Hepatocyte (in vitro differentiated cells): Measurements from ENCODE around the gene REEP5. TPM values are rescaled to one million over a fixed set of nuclear protein-coding genes. Genes with fewer than 3 reads are reported as not detected.

Experiments
- DNase-seq: peaks from one replicate; pipeline ENCODE4 v3.0.0-alpha.2; 2016; ENCODE audit warnings: low spot score
- H2AFZ ChIP-seq: fragments of 200-600 bp; sonication (generic); 2 replicates; pipeline ENCODE4 v1.6.0; 2016; ENCODE audit warnings: antibody characterized with exemption, mild to moderate bottlenecking
- H3K27ac ChIP-seq: fragments of 200-600 bp; sonication (generic); 2 replicates; pipeline ENCODE4 v1.5.1; 2016; ENCODE audit warnings: mild to moderate bottlenecking
- H3K27me3 ChIP-seq: fragments of 200-600 bp; sonication (generic); 2 replicates; pipeline ENCODE4 v1.6.1; 2016
- H3K36me3 ChIP-seq: fragments of 200-600 bp; sonication (generic); replicated peaks from 2 replicates; pipeline ENCODE4 v1.5.1; 2016; ENCODE audit warnings: low read depth; ENCODE audit not compliant: insufficient read depth
- H3K4me1 ChIP-seq: fragments of 200-600 bp; sonication (generic); 2 replicates; pipeline ENCODE4 v1.5.1; 2016; ENCODE audit warnings: mild to moderate bottlenecking, moderate library complexity; ENCODE audit not compliant: insufficient read depth
- H3K4me2 ChIP-seq: fragments of 200-600 bp; sonication (generic); 2 replicates; pipeline ENCODE4 v1.6.0; 2016
- H3K4me3 ChIP-seq: fragments of 200-600 bp; sonication (generic); 2 replicates; pipeline ENCODE4 v1.5.1; 2016; ENCODE audit warnings: mild to moderate bottlenecking
- H3K79me2 ChIP-seq: fragments of 200-600 bp; sonication (generic); 2 replicates; pipeline ENCODE4 v1.6.0; 2017; ENCODE audit warnings: mild to moderate bottlenecking
- H3K9me2 ChIP-seq: fragments of 200-600 bp; sonication (generic); replicated peaks from 2 replicates; pipeline ENCODE4 v1.6.0; 2017; ENCODE audit warnings: mild to moderate bottlenecking; ENCODE audit not compliant: insufficient read depth
- H3K9me3 ChIP-seq: fragments of 200-600 bp; sonication (generic); 2 replicates; pipeline ENCODE4 v1.5.1; 2016; ENCODE audit warnings: low read depth, mild to moderate bottlenecking
- H4K20me1 ChIP-seq: fragments of 200-600 bp; sonication (generic); 2 replicates; pipeline ENCODE4 v1.6.0; 2016; ENCODE audit warnings: mild to moderate bottlenecking; ENCODE audit not compliant: insufficient read depth, poor library complexity, severe bottlenecking
- EZH2 ChIP-seq: fragments of 200-600 bp; sonication (generic); IDR thresholded peaks from 2 replicates; pipeline ENCODE4 v1.6.1; 2016; ENCODE audit warnings: antibody characterized with exemption, mild to moderate bottlenecking, borderline replicate concordance
- EZH2phosphoT487 ChIP-seq: fragments of 200-600 bp; sonication (generic); IDR thresholded peaks from one replicate; pipeline ENCODE4 v1.6.1; 2018; ENCODE audit warnings: antibody characterized with exemption, mild to moderate bottlenecking, low read depth, moderate library complexity; ENCODE audit not compliant: unreplicated experiment, severe bottlenecking
- WGBS: methylation state at CpG from one replicate; pipeline ENCODE4 v1.1.6; 2016; ENCODE audit warnings: low lambda C conversion rate; ENCODE audit errors: missing lambda C conversion rate; 5-methylcytosine and 5-hydroxymethylcytosine counted together
- polyA plus RNA-seq: library from polyadenylated mRNA; unstranded; fragments of >200 nt; fragmentation: Nextera tagmentation; extraction: Ambion mirVana; gene quantifications from 2 replicates; pipeline ENCODE4 v1.2.1, GENCODE V29; 2016
- total RNA-seq: library from RNA; depleted of rRNA; stranded (reverse); fragments of >200 nt; gene quantifications from 2 replicates; pipeline ENCODE4 v1.2.3, GENCODE V29; 2014
- TF ChIP-seq, protein P1 (sequence below): fragments of 200-600 bp; sonication (generic); IDR thresholded peaks from 2 replicates; pipeline ENCODE4 v1.5.1; 2016; ENCODE audit warnings: antibody characterized with exemption, mild to moderate bottlenecking; ENCODE audit not compliant: poor library complexity

The REEP5 gene
- total and polyA plus RNA-seq, 2 experiments from 2014 or later, result 57.3 to 208 TPM

DNA sequence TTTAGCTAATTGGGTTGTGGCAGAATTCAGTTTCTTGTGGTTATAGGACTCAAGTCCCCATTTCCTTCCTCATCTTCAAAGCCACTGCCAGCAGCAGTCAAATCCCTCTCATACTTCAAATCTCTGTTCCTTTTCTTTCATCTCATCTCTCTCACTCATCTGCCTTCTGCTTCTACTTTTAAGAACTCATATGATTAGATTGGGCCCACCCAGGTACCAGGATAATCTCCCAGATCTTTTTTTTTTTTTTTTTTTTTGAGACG lies 8.0 kb upstream of the REEP5 start:
- no peak overlapping the region for H2AFZ ChIP-seq
- DNase-seq, result no peak
- no peaks in the 10 kb centered on the region for H4K20me1 ChIP-seq
- H3K4me3 ChIP-seq, result no peak overlapping the region
- H3K27me3 ChIP-seq, result no peaks in the 10 kb centered on the region
- no peaks in the 10 kb centered on the region for H3K9me2 ChIP-seq
- WGBS, result 100% methylated on average over 1 of the region's 1 CpG
- H3K9me3 ChIP-seq, result no peaks in the 10 kb centered on the region
- H3K4me2 ChIP-seq, result no peak overlapping the region
- TF ChIP-seq, protein P1, sequence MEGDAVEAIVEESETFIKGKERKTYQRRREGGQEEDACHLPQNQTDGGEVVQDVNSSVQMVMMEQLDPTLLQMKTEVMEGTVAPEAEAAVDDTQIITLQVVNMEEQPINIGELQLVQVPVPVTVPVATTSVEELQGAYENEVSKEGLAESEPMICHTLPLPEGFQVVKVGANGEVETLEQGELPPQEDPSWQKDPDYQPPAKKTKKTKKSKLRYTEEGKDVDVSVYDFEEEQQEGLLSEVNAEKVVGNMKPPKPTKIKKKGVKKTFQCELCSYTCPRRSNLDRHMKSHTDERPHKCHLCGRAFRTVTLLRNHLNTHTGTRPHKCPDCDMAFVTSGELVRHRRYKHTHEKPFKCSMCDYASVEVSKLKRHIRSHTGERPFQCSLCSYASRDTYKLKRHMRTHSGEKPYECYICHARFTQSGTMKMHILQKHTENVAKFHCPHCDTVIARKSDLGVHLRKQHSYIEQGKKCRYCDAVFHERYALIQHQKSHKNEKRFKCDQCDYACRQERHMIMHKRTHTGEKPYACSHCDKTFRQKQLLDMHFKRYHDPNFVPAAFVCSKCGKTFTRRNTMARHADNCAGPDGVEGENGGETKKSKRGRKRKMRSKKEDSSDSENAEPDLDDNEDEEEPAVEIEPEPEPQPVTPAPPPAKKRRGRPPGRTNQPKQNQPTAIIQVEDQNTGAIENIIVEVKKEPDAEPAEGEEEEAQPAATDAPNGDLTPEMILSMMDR, result no peak
- TF ChIP-seq EZH2, result no peak
- no peak for TF ChIP-seq EZH2phosphoT487
- no peaks in the 10 kb centered on the region for H3K79me2 ChIP-seq
- H3K27ac ChIP-seq, result no peak overlapping the region
- H3K4me1 ChIP-seq, result no peaks in the 10 kb centered on the region
- H3K36me3 ChIP-seq, result no peaks in the 10 kb centered on the region

DNA sequence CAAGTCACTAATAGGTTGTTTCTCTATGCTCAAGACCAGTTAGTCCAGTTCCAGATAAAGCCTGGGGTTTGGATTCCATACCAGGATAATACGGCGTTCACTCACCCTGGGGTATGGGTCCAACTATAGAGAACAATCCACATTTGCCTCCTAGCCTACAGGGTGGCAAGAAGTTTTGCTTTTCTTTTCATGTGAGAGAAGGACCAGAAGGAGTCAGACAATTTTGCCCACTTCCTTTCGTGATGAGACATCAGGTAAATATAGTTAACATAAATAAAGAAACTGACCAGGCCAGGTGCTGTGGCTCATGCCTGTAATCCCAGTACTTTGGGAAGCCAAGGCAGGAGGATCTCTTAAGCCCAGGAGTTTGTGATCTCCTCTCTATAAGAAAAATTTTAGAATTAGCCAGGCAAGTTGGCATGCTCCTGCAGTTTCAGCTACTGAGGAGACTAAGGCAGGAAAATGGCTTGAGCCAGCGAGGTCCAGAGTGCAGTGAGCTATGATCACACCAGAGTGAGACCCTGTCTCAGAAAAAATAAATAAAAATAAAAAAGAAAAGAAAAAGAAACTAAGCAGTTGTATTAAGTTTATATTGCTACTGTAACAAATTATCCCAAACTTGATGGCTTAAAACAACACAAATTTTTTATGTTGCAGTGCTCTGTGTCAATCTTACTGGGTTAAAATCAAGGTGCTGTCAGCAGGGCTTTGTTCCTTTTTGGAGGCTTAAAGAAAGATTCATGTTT lies 7.5 kb upstream of the REEP5 start:
- TF ChIP-seq, protein P1, result no peak
- TF ChIP-seq EZH2, result no peak
- no peak for TF ChIP-seq EZH2phosphoT487
- H4K20me1 ChIP-seq, result no peaks in the 10 kb centered on the region
- no peaks in the 10 kb centered on the region for H3K9me3 ChIP-seq
- no peak overlapping the region for H3K27ac ChIP-seq
- no peak overlapping the region for H2AFZ ChIP-seq
- H3K27me3 ChIP-seq, result no peaks in the 10 kb centered on the region
- WGBS, result 92% methylated on average over 4 of the region's 4 CpGs
- no peaks in the 10 kb centered on the region for H3K36me3 ChIP-seq
- H3K4me1 ChIP-seq, result no peaks in the 10 kb centered on the region
- H3K79me2 ChIP-seq, result no peaks in the 10 kb centered on the region
- H3K4me2 ChIP-seq, result no peak overlapping the region
- no peaks in the 10 kb centered on the region for H3K9me2 ChIP-seq
- H3K4me3 ChIP-seq, result no peak overlapping the region
- DNase-seq, result no peak

DNA sequence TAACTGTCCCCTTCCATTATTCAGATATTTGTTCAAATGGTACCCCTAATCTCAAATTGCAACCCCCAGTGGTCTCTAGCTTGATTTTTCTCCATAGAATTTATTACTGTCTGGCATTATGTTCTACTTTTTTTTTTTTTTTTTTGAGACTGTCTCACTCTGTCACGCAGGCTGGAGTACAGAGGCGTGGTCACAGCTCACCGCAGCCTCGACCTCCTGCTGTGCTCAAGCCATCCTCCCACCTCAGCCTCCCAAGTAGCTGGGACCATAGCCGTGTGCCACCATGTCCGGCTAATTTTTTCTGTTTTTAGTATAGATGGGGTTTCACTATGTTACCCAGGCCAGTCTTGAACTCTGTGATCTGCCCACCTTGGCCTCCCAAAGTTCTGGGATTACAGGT lies 2.0 kb upstream of the REEP5 start:
- Histone ChIP-seq H3K4me2 (no peak overlapping the region), H3K4me1 (peaks cover 7% of the 10 kb centered on the region), H3K27ac (no peak overlapping the region), H3K4me3 (no peak overlapping the region), H3K9me3 (no peaks in the 10 kb centered on the region), H3K9me2 (no peaks in the 10 kb centered on the region), H4K20me1 (peaks cover 4% of the 10 kb centered on the region), H2AFZ (no peak overlapping the region), H3K27me3 (no peaks in the 10 kb centered on the region), H3K79me2 (peaks cover 18% of the 10 kb centered on the region), H3K36me3 (no peaks in the 10 kb centered on the region)
- no peak for TF ChIP-seq EZH2phosphoT487
- 89% methylated on average over 6 of the region's 6 CpGs for WGBS
- DNase-seq, result no peak

DNA sequence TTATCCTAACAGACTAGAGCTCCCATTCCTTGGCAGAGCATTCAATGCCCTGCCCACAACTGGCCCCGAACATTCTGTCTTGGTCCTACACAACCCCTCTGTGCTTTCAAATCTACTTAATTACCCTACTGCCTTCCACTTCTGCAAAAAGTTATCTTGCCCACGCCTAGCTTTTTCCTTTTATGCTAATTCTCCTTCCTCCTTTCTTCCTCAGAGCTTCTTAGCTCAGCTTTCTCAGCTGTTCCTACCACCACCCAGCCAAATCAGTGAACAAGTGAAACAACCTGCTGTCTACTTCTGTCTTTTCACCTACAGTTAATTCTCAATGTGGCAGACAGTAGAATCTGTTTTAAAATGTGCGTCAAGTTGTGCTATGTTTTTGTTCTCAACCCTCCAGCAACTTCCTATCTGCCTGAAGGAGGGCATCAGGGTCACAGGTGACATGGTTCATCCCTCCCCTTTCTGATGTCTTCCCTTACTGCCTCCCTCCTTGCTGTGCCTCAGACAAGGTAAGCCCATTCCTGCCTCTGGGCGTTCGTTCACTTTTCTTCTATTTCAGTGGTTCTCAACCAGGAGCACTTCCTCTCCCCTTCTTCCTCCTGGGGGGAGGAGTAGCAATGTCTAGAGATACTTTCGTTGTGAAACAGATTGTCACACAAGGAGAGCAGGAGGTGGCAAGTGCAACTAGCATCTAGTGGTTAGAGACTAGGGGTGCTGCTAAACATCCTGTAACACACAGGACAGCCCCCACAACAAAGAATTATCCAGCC lies 1.3 kb upstream of the REEP5 start:
- 66% methylated on average over 6 of the region's 6 CpGs for WGBS
- no peaks in the 10 kb centered on the region for H3K36me3 ChIP-seq
- TF ChIP-seq EZH2, result no peak
- no peak for TF ChIP-seq EZH2phosphoT487
- peaks cover 7% of the 10 kb centered on the region for H3K4me1 ChIP-seq
- no peaks in the 10 kb centered on the region for H3K27me3 ChIP-seq
- no peaks in the 10 kb centered on the region for H3K9me2 ChIP-seq
- no peak for DNase-seq
- peaks cover 4% of the 10 kb centered on the region for H4K20me1 ChIP-seq
- no peak overlapping the region for H3K27ac ChIP-seq
- H2AFZ ChIP-seq, result no peak overlapping the region
- H3K4me2 ChIP-seq, result peak overlapping the region; percentile 81
- H3K9me3 ChIP-seq, result no peaks in the 10 kb centered on the region
- no peak overlapping the region for H3K4me3 ChIP-seq
- H3K79me2 ChIP-seq, result peaks cover 25% of the 10 kb centered on the region
